GM13977 (cell line): Measurements from ENCODE around the gene FAM156A.
A peak's percentile ranks its signal among the peaks of the same experiment; 100 is the strongest.
"Not testable (repeated sequence)": the region's sequence is repeated elsewhere in the genome, so short reads cannot be mapped to it uniquely, and the experiment has no call there.

ENCODE experiments used
- DNase-seq: peaks from one replicate; pipeline ENCODE4 v3.0.0; 2012; ENCODE audit warnings: low spot score
- in situ Hi-C: fragments of 300-500 bp; cut with MboI; formaldehyde crosslinking; loops from one replicate; pipeline ENCODE4 v1.12.0; 2022; ENCODE audit warnings: low sequenced_read_pairs, low pct_unique_long_range_greater_than_20kb, mixed read lengths, inconsistent platforms; ENCODE audit not compliant: unreplicated experiment
- TF ChIP-seq, protein P1 (sequence below): IDR thresholded peaks from 2 replicates; pipeline ENCODE4 v1.5.1; 2012; ENCODE audit warnings: mild to moderate bottlenecking, control low read depth; ENCODE audit not compliant: insufficient read depth; ENCODE audit errors: extremely low read depth, missing control alignments

FAM156A gene

DNA sequence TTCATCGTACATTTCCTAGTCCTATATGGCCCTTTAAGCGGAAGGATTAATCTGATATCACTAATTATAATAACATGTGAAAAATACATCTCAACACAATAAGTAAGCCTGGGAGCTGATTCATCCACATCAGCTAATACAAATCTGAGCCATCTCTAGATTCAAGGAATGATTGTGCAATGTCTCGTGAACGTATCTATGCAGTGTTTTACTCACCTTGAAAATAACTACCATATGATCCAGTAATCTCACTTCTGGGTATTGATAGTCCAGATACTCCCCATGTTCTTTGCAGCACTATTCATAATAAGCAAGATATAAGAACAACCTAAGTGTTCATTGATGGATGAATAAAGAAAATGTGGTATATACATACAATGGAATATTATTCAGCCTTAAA is 17.6 kb downstream of the FAM156A start:
- in situ Hi-C loops, DNase-seq: not testable (repeated sequence)

DNA sequence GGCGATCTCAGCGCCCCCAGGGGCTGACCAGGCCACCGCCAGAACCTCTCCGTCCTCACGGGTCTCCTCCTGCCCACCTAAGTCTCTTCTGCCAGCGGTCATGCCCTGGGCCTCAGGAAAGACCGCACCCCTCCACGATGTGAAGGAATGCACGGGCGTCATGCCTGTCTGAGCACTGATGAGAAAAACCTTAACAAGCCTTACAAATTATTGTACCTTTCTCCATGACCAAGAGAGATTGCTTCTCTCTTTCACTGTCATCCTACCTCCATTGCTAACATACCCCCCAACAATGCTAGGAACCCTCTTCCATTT is 22.9 kb downstream of the FAM156A start:
- TF ChIP-seq, protein P1, sequence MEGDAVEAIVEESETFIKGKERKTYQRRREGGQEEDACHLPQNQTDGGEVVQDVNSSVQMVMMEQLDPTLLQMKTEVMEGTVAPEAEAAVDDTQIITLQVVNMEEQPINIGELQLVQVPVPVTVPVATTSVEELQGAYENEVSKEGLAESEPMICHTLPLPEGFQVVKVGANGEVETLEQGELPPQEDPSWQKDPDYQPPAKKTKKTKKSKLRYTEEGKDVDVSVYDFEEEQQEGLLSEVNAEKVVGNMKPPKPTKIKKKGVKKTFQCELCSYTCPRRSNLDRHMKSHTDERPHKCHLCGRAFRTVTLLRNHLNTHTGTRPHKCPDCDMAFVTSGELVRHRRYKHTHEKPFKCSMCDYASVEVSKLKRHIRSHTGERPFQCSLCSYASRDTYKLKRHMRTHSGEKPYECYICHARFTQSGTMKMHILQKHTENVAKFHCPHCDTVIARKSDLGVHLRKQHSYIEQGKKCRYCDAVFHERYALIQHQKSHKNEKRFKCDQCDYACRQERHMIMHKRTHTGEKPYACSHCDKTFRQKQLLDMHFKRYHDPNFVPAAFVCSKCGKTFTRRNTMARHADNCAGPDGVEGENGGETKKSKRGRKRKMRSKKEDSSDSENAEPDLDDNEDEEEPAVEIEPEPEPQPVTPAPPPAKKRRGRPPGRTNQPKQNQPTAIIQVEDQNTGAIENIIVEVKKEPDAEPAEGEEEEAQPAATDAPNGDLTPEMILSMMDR, result peak; percentile 11
- DNase-seq, in situ Hi-C loops: not testable (repeated sequence)

DNA sequence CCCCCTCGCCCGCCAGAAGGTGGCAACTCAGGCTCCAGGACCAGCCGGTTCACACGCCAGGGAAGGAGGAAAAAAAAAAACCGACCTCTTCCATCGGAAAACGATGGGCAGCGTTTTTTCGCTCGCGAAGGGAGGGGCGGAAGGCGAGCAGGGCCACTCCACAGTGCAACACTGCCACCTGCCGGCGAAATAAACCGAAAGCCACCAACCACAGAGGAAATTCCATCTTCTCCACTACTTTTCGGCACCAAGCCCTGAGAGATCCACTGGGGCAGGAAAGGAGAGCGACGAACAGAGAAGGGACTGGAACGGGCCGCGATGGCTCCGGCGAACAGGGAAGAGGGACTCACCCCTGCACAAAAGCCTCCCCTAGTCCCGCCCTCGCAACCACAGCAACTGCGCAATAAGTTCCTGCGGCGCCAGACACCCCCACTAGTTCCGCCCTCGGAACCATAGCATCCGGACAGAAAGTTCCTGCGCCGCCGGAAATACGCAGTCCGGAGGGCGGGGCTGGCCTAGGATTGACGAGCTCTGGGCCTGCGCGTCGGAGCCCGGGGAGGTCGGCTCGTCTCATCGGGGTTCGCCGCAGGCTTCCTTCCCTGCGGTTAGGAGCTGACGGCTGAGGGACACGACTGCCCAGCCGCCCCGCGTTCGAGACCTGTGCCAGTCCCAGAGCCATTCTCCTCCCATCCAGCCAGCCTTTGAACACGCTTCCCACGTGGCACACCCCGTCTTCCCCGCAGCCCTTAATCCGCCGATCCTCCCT is 23.4 kb downstream of the FAM156A start:
- in situ Hi-C loops, result no loop called here
- TF ChIP-seq, protein P1, result peak; percentile 93
- DNase-seq, result peak; percentile 91

DNA sequence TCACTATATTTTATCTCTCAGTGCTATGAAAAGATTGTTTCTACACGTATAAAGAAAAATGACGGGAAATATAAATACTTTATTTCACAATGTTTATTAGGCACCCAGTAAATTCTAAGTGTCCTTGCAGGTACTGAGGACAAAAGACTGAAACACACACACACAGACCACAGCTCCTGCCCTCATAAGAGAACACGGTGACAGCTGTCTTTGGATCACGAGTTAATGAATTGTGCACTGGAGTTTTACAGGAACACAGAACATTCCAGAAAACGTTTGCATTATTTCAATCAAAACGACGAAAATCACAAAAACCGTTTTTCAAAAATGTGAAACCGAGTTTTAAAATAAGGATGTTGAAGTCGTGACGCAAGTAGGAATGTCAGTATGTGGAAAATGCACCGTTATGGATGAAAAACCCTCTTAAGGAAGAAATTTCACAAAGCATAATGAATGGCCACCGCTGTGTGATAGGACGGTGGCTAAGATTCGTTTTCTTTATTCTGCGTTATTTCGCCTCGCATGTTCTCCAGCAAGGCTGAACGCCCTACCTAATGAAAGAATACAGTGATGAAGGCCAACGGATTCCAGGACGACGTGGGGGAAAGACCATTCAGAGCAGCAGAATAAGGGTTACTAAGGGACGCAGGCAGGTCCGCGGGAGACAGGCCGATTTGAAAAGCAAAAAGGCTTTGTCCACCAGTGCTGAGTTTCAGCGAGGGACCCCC is 24.2 kb downstream of the FAM156A start:
- TF ChIP-seq, protein P1, result no peak
- DNase-seq, result peak; percentile 15
- in situ Hi-C loops, result no loop called here

DNA sequence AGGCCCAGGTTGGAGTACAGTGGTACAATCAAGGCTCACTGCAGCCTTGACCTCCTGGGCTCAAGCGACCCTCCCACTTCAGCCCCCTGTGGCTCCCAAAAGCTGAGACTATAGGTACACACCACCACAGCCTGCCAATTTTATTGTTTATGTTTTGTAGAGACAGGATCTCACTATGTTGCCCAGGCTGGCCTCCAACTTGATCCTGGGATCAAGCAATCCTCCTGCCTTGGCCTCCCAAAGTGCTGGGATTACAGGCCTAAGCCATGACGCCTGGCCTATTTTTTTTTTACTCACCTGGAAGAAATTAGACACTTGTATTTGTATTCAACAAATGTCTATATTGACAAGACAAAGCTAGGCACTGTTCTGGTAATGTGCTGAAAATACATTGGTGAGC is 25.1 kb downstream of the FAM156A start:
- TF ChIP-seq, protein P1, result no peak
- DNase-seq, result no peak
- in situ Hi-C loops, result no loop called here

DNA sequence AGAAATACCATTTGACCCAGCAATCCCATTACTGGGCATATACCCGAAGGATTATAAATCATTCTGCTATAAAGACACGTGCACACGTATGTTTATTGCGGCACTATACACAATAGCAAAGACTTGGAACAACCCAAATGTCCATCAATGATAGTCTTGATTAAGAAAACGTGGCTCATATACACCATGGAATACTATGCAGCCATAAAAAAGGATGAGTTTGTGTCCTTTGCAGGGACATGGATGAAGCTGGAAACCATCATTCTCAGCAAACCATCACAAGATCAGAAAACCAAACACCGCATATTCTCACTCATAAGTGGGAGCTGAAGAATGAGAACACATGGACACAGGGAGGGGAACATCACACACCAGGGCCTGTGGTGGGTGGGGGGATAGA is 28.1 kb downstream of the FAM156A start:
- in situ Hi-C loops, DNase-seq: not testable (repeated sequence)

DNA sequence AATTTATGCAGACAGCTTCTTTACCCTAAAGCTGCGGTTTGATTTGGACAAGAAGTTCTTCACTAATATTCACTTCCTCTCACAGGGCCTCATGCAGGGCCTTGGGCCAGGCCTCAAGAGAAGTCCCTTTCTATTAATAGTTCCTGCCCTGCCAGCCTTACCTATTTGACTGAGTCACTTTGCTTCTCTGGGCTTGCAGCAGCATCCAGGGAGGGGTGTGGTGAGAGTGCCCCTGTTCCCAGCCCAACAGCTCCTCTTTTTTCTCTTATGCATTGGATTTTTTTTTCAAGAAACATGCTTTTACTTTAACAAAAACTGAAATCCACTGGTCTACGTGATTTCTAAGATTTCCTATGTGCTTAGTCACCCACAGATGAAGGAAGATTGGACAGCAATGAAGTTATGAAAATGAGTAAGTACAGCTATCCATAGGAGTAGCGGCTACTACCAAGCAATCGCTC is 34.5 kb downstream of the FAM156A start:
- in situ Hi-C loops, result no loop called here
- peak; percentile 22 for DNase-seq
- TF ChIP-seq, protein P1, result no peak

DNA sequence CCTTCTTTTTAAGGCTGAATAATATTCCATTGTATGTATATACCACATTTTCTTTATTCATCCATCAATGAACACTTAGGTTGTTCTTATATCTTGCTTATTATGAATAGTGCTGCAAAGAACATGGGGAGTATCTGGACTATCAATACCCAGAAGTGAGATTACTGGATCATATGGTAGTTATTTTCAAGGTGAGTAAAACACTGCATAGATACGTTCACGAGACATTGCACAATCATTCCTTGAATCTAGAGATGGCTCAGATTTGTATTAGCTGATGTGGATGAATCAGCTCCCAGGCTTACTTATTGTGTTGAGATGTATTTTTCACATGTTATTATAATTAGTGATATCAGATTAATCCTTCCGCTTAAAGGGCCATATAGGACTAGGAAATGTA is 43.6 kb downstream of the FAM156A start:
- in situ Hi-C loops, result not testable (repeated sequence)

DNA sequence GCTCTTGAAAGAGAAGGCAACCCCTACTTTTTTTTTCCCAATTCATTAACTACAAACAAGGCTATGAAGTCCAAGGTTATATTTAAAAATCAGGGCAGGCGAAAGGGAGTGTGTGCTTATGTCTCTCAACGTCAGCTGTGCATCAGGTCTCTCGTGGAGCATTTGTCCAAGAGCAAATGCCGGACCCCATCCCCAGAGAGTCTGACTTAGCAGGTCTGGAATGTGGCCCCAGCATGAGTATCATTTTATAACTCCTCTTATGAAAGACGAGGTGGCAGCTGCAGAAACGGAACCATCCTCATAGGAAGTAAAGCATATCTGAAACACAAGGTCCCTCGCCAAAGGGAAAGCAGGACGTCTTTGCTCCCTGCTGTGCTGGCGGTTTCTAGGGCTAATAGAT is 44.6 kb downstream of the FAM156A start:
- in situ Hi-C loops, DNase-seq: not testable (repeated sequence)

More for the DNA sequence above, 43.6 kb downstream of the FAM156A start:
- DNase-seq, result not testable (repeated sequence)

DNA sequence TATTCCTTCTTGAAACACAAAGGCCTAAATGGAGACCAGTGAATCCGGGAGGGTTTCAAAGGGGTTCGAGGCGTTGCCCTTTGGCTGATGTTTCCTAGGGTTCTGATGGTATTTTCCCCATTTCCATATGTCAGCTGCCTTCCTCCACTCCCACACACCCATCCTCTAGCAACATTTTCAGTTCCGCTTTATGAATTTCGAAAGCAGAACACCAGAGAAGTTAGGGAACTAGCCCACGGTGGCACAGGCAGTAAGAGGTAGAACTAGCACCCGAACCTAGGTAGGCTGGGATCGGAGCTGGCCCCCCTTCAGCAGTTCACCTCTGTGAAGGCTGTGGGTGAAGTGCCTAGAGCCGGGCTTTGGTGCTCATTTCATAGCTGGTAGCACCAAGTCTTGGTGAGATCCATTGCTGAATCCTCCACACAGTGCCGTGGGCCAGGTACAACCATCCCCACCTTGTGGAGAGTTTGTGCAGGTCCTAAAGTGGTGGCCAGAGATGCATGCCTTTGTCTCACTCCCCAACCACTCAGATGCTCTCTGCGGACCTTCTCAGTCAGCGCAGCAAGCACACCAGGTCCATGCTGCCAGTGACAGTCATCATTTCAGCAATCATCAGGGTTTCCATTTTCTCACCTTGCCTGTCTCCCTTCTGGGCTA is 48.9 kb downstream of the FAM156A start:
- DNase-seq, in situ Hi-C loops: not testable (repeated sequence)

DNA sequence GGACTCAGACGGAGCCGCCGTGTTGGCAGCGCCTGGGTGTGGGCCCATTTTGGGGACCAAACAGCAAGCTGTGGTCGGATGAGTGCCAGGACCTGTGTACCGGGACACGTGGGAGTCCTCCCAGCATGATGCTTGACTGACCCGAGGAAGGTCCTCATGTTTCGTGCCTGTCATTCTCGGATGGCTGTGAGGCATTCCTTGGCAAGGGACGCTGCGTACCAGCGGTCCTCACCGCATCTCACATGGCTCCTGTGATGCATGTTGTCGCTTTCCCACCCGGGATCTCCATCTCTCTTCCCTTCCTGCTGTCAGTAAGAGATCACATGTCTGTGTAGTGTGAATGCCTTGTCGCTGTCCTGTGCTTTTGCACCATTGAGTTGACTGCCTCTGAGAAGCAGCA is 50.4 kb downstream of the FAM156A start:
- in situ Hi-C loops, DNase-seq: not testable (repeated sequence)
